Raji (cell line): ENCODE data around the gene TBC1D10A.

Experiments
- POLR2A ChIP-seq: IDR thresholded peaks from 2 replicates; pipeline ENCODE4 v1.6.1; 2011; ENCODE audit warnings: low read depth, low read length, control low read depth; ENCODE audit not compliant: insufficient read depth

Gene TBC1D10A

DNA sequence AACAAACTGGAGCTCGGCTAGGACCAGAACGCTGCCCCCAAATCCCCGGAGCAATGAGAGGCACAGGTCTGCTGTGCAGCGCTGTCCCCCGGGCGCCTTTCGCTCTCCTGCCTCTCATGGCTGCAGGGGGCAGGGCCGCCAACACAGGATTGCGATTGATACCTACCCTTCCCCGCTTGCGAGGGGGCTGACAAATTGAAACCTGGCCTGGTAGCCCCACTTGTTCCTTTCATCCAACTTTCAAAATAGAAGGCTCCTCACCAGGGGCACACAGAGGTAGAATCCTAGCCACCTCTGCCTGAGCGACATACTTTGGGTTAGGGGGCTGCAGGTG lies 36.8 kb downstream of the TBC1D10A start:
- no peak for TF ChIP-seq POLR2A

DNA sequence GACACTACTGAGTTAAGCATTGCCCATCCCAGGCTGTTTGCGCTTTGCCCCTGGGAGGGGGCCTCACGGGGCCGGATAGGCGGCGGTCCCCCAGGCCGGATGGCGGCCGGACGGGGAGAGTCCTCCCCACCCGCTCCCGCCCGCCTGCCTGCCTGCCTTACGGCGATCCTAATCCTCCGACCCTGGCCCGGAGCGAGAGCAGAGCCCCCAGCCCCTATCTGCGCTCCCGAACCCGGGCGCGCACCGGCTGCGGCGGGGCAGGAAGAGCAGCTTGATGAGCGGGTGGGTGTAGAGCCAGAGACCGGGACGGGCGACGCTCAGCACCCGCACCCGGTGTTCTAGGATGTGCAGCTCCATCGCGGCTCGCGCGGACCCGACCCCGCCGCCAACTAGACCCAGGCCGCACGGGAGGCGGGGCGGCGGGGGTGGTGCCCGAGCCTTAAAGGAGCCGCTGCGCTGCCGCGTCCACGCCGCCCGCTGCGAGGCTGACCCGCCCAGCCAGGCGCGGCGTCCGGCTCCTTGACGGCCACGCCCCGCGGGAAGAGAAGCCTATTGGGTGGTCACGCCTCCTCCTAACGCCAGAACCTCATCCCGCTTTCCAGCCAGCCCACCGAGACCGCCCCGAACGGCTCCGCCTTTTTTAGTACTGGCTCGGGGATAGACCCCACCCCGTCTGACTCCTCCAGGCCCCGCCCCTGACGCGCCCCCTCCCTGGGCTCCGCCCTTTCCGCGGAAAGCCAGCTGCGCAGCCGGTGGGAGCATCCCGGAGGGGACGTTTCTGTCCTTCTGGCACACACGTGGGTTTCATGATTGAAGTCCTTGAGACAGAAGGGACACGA lies 37.4 kb downstream of the TBC1D10A start, which contains the start of gene CASTOR1:
CASTOR1 (minus strand) TSS at position 365 of the 839 bp plus-strand sequence; CDS start at position 357, 8 bp downstream.
- TF ChIP-seq POLR2A: peak; percentile 25; the same call in 1 of the 2 replicates

DNA sequence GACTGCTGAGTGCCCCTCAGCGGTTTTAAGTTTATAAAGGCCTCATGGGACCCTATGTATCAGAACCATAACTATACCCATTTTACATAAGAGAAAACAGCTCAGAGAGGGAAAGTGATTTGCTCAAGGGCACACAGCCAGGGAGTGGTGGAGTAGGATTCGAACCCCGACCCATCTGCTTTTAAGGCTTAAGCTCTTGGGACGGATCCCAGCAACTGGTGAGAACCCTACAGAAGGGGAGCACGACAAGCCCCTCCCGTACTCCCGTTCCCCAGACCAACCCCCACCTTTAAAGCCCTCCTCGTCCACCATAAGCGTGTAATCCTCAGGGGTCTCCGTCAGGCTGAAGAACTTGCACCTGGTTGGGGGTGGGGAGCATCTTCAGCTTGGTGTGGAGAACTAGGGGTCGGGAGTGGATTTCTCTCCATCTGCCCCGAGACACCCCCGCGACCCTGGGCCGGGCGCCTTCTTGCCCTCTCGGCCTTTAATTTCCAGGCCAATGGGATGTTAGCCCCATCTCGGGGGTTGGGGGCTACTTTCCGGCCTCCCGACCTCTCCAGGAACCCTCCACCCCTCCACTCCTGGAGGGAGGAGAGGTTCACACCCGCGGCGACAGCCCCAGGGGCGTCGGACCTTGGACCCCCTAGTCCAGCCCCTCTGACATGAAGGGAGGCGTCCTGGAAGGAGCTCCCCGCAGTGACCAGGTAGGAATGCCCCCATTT lies 38.2 kb downstream of the TBC1D10A start:
- TF ChIP-seq POLR2A: no peak

DNA sequence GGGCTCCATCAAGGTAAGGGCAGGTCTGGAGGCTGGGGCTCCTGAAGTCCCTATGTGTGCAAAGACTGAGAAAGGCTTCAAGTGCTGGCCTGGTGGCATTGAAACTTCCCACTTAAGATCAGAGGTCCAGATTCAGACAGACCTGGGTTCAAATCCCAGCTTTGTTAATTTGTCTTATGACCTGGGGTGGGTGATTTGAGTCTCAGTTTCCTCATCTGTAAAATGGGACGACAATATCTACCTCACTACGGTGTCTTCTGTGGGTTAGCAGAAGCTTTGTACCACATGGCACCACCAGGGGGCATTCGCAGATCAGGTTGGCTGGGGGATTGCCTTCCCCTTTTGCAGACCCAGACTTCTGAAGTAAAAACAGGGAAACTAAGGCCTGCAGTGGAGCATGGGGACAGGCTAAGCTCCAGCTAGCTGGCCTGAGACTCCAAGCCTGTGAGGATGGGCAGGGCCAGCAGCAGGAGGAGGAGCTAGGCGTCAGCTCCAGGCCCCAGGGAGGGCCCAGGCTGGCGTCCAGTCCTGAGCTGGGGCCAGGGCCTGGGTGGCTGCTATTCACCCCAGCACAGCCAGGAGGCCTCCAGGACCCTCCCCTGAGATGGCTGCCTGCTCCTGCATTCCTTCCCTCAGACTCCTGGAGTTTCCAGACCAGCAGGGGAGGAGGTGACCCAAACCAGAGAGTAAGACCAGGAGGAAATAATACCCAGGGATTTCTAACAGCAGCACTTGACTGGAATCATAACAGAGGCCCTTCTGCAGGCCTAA lies 38.9 kb downstream of the TBC1D10A start:
- no peak for TF ChIP-seq POLR2A

DNA sequence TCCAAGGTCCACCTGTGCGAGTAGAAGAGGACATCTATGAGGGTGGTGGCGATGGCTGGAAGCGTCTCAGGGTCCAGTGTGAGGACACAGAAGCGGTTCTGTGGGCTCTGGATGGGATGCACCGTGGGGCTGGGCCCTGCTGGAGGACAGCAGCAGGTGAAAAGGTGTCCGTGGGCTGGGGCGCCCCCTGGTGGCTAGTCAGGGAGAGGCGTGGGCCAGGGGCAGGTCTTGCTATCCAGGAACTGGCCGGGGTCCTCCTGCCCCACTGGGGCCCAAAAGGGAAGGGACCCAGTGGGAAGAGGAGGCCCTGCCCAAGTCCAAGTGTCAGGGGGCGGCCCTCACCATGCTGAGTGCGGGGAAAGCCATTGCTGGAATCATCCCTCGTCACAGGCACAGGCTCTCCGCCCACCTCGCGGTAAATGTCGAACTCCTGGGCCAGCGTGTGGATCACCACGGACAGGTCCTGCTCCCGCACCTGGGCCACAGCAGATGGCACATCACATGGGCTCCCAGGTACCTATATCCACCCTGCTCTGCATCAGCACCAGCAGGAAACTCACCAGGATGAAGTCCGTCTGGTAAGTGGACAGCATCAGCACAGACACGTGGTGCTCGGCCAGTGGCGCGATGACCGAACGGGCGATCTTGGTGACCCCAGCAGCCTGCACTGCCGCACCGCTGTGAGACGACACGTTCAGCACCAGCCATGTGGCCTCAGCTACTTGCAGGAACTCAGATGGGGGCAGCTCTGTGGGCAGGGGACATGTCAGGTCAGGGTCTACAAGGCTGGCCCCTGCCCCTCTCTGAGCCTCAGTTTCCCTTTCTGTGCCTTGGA lies 39.7 kb downstream of the TBC1D10A start:
- TF ChIP-seq POLR2A: 0 out of 2 replicates have a peak, but pooled peaks have one; percentile 17

DNA sequence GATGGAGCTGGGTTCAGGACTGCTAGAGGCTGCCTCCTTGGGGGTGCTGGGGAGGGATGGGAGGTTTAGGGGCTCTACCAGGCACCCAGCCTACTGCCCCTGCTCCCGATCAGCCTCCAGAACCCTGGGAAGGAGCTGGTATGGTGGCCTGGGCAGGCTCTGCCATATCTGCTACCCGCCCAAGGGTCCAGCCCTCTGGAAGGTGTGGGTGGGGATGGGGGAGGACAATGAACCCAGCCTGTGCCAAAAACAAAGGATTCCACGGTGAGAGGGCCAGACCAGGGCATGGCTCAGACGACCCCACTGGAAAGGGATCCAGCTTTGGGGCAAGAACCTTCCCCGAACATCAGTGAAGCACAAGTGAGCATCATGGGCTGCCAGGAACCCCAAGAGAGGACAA lies 40.4 kb downstream of the TBC1D10A start:
- no peak for TF ChIP-seq POLR2A

DNA sequence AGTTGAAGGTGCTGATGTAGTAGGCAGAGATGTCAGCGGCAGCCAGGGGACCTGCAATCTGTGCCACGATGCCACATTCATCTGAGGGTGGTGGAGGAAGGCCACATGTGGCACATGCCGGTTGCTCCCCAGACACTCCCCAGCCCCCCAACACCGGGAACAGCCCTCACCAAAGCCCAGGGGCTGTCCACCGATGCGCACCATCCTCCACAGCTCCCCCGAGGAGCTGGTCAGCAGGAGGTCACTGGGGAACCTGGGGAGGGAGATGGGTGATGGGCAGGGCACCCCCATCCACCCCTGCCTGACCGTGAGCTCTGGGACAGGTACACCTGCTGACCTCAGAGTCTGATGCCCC lies 40.9 kb downstream of the TBC1D10A start:
- TF ChIP-seq POLR2A: no peak

DNA sequence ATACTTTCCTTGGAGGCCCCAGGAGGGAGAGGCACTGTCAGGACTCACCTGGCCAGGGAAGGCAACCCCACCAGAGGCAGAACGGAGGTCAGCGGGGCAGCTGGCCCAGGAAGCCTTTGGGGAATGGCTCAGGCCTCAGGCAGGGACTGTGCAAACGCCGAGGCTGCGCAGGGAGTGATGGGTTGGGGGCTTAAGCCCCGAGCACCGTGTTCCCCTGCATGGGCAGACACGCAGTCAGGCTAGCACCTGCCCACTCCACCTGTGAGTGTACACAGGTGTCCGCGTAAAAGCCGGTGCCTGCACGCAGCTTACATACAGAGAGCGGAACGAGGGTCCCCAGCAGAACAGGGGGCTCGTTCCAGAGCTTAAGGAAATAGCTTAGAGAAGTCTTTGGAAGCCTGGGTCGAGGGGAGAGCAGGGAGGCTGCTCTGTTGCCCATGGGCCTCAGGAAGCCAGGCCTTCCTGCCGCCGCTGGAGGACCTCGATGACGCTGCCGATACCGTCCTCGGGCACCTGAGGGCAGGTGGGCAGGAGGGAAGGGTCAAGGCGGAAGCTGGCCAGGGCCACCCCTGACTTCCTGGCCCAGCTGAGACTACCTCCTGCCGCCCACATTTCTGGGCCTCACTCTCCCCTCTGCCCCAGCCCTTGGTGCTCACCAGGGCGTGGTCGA lies 41.4 kb downstream of the TBC1D10A start:
- no peak for TF ChIP-seq POLR2A

DNA sequence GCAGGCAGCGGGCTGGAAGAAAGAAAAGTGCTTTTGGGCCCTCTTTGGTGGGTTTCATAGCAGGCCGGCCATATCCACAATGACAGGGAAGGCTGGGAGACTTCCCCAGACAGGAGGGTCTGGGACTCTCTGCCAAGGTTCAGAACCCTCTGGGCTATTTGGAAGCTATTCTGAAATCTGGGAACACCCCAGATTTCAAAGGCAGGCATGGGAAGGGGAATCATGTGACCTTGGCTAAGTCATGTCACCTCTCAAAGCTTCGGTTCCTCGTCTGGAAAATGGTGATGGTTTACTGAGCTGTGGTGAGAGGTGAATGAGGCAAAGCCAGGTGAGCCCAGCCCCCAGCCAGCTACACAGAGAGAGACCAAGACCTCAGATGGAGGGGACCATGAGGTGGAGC lies 42.1 kb downstream of the TBC1D10A start:
- no peak for TF ChIP-seq POLR2A

DNA sequence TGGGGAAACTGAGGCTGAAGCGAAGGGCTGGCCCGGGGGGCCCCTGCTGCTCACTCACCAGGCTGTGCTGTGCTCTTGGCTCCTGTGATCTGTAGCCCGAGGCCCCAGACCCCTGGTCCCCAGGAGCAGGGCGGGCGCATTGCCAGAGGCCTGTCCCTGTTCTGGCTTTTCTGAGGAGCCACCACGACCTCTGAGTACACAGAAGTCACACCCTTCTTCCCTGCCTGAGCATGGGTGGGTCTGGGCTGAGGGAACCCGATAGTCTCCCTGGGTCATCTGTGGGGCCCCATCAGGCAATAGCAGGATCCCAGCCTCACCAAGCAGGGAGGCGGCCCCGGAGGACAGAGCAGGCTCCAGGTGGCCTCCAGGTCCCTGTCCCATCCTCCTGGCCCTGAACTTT lies 42.6 kb downstream of the TBC1D10A start:
- TF ChIP-seq POLR2A: no peak

DNA sequence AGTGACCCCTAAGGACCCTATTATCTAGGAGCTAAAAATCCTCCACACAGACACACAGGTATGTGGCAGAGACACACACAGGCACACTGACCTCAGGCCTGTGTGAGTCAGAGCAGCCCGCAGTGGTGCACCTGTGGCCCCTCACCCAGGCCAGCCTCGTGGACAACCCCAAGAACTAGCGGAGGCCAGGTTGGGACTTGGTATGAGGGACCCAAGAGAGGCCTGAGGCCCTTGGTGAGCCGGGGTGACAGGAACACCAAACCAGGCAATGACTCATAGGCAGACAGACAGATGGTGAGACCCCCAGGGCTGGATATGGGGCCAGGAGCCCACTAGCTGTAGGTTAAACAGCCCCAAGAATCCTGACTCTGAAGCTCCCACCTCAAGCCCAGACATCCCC lies 43.4 kb downstream of the TBC1D10A start:
- no peak for TF ChIP-seq POLR2A

DNA sequence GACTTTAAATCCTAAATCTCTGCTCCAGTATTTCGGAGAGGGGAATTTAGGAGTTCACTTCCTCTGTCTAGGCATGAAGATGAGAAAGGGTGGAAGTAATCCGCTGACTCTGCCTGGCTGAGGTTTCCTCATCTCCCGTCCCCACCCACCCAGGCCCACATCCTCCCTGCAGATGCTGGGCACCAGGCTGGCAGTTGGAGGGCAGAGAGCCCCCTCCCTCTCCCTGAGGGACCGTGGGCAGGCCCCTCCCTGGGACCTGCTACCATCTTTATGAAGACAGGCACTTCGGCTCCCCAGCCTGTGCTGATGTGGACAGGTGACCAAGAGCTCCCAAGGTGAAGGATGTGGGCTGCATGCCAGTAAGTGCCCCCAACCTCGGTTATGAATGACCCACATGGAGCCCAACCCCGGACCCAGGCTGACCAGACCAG lies 44.1 kb downstream of the TBC1D10A start:
- no peak for TF ChIP-seq POLR2A

DNA sequence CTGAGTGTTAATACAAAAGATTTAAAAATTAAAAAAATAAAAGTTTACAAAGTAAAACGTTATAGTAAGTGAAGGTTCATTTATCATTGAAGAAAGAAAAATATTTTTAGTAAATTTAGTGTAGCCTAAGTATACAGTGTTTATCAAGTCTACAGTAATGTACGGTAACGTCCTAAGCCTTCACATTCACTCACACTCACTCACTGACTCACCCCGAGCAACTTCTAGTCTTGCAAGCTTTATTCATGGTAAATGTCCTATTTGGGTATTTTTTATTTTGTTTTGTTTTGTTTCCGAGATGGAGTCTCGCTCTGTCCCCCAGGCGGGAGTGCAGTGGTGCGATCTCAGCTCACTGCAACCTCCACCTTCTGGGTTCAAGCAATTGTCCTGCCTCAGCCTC lies 46.2 kb downstream of the TBC1D10A start:
- no peak for TF ChIP-seq POLR2A

DNA sequence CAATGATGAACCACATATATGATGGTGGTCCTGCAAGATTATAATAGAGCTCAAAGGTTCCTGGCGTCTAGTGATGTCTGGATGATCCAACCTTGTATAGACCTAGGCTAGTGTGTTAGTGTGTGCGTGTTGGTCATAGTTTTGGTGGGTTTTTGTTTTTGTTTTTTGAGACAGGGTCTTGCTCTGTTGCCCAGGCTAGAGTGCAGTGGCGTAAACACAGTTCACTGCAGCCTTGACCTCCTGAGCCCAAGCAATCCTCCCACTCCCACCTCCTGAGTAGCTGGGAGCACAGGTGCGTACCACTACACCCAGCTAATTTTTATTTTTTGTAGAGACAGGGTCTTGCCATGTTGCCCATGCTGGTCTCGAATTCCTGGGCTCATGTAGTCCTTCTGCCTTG lies 46.8 kb downstream of the TBC1D10A start:
- no peak for TF ChIP-seq POLR2A
